Colonic mucosa (tissue), 4 donors: Measurements from ENCODE around the gene TPCN1. TPM values are rescaled to one million over a fixed set of nuclear protein-coding genes. Genes with fewer than 3 reads are reported as not detected.

ENCODE experiments used
- DNase-seq: peaks from one replicate; pipeline ENCODE4 v3.0.0-alpha.2; 2020
- H3K27ac ChIP-seq: fragments of 200-600 bp; one replicate; pipeline ENCODE4 v1.8.0; 2021
- H3K27me3 ChIP-seq: fragments of 200-600 bp; one replicate; pipeline ENCODE4 v1.8.0; 2021
- H3K36me3 ChIP-seq: fragments of 200-600 bp; one replicate; pipeline ENCODE4 v1.8.0; 2021
- H3K4me1 ChIP-seq: fragments of 200-600 bp; one replicate; pipeline ENCODE4 v1.8.0; 2021; ENCODE audit warnings: mild to moderate bottlenecking
- H3K4me3 ChIP-seq: fragments of 200-600 bp; one replicate; pipeline ENCODE4 v1.8.0; 2021
- H3K9ac ChIP-seq, 2 donors: one replicate each; pipeline ENCODE4 v1.7.0; 2013; ENCODE audit warnings: control low read depth in 2 of 2, low read depth in 2 of 2, low read length in 2 of 2
- H3K9me3 ChIP-seq: fragments of 200-600 bp; one replicate; pipeline ENCODE4 v1.8.0; 2021
- intact Hi-C: fragments of 100-400 bp; cut with DNase I; formaldehyde crosslinking; loops from one replicate; pipeline ENCODE4 v1.14.1; 2022
- total RNA-seq, 2 donors: library from RNA; stranded (reverse); fragmentation: NEBNext Ultra II Directional in 1 of 2; extraction: Animal tissue kit (Norgen Biotek cat#: 25700) in 1 of 2; gene quantifications; one replicate each; pipeline ENCODE4 v1.2.1, GENCODE V29; 2021
- TF ChIP-seq, protein P1 (sequence below): fragments of 200-600 bp; IDR thresholded peaks from one replicate; pipeline ENCODE4 v1.8.0; 2022; ENCODE audit warnings: antibody characterized with exemption, mild to moderate bottlenecking
- donor health status: healthy.
- donor health status: DM: no; HTN: no; CAD: no.
- donor health status: DM: no; HTN: no; CAD: no.

Gene TPCN1
- total RNA-seq, 2 donors from 2014 or later = 55.5 to 85.6 TPM

DNA sequence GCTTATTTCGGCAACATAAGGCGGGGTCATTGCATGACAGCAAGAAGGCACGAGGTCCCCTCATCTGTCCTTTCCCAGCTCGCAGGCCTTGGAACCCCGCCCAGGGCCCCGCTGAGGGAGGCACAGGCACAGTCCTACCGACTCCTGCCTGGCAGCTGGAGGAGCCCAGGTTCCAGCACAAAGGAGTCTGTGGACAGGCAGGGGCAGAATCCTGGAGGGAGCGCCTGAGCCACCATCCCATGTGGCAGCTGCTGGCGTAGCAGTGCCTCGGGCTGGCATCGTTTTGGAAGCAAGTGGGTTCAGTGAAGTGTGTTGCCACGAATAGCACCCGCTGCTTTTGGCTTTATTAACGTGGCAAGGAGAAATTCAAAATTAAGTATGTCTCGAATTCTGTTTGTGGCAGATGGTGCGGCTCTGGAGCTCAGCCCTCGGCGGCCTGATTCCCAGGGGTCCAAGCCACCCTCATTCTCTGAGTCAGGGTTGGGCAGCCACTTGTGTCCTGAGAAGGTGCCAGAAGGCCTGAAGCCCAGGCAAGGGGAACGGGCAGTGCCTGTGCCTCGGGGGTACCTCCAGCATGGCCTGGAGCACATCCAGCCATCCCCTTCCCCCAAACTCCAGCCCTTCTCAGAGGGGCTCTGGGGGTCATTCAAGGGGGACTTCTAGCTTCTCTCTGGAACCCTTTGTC lies 77.7 kb downstream of the TPCN1 start:
- DNase-seq = peak; percentile 42
- no peaks in the 10 kb centered on the region for H3K4me1 ChIP-seq
- H3K9ac ChIP-seq = no peak overlapping the region
- intact Hi-C loops = no loop called here
- TF ChIP-seq, protein P1, sequence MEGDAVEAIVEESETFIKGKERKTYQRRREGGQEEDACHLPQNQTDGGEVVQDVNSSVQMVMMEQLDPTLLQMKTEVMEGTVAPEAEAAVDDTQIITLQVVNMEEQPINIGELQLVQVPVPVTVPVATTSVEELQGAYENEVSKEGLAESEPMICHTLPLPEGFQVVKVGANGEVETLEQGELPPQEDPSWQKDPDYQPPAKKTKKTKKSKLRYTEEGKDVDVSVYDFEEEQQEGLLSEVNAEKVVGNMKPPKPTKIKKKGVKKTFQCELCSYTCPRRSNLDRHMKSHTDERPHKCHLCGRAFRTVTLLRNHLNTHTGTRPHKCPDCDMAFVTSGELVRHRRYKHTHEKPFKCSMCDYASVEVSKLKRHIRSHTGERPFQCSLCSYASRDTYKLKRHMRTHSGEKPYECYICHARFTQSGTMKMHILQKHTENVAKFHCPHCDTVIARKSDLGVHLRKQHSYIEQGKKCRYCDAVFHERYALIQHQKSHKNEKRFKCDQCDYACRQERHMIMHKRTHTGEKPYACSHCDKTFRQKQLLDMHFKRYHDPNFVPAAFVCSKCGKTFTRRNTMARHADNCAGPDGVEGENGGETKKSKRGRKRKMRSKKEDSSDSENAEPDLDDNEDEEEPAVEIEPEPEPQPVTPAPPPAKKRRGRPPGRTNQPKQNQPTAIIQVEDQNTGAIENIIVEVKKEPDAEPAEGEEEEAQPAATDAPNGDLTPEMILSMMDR = no peak
- no peaks in the 10 kb centered on the region for H3K36me3 ChIP-seq
- H3K27ac ChIP-seq = peak overlapping the region; percentile 8
- H3K9me3 ChIP-seq = no peaks in the 10 kb centered on the region
- H3K4me3 ChIP-seq = no peak overlapping the region
- H3K27me3 ChIP-seq = no peaks in the 10 kb centered on the region

DNA sequence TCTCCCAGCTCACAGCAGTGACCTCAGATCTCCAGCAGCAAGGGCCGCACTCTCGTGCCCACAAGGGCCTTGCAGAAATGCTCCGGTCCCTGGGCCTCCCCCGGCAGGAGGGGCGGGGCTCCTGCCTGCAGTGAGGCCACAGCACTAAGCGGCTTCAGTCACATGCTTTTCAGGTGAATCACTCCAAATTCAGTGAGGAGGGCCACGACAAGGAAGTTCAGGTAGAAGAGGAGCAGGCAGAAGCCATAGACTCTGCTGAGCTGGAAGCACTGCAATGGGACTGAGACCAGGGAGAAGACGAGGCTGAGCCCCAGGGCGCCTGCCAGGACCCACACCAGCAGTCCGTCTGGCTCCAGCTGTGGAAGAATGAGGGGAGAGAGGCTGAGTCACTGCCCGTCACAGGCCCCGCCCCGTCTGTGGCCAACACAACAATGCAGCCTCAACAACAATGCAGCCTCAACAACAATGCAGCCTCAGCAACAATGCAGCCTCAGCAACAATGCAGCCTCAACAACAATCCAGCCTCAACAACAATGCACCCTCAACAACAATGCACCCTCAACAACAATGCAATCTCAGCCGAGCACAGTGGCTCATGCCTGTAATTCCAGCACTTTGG lies 78.5 kb downstream of the TPCN1 start:
- Histone ChIP-seq H3K27ac (peak overlapping the region; percentile 8), H3K4me3 (no peak overlapping the region), H3K36me3 (peaks cover 6% of the 10 kb centered on the region), H3K4me1 (no peaks in the 10 kb centered on the region), H3K9me3 (no peaks in the 10 kb centered on the region), H3K27me3 (no peaks in the 10 kb centered on the region), H3K9ac (no peak overlapping the region)
- TF ChIP-seq, protein P1 = no peak
- DNase-seq = peak; percentile 33
- intact Hi-C loops = loop anchor here (10.0 kb wide), 1 partner anchor 105 kb away; no protein-coding TSS in a partner anchor

DNA sequence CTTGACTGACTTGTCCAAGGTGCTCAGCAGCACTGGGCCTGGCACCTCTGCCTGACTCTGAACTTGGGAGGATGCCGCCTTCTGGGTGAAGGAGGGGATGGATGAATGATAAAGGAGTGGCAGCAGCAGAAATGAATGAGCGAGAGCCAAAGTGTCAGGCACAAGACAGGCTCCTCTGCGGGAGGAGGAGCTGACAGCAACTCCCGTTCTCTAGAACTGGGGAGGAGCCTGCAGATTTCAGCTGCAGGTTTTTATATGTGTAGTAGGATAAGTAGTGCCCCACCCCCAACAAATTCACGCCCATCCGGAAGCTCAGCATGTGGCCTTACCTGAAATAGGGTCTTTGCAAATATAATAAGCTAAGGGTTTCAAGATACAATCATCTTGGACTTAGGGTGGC lies 80.5 kb downstream of the TPCN1 start:
- peaks cover 7% of the 10 kb centered on the region for H3K36me3 ChIP-seq
- no peak overlapping the region for H3K4me3 ChIP-seq
- no peak overlapping the region for H3K9ac ChIP-seq
- no peaks in the 10 kb centered on the region for H3K4me1 ChIP-seq
- H3K27me3 ChIP-seq = no peaks in the 10 kb centered on the region
- H3K9me3 ChIP-seq = no peaks in the 10 kb centered on the region
- TF ChIP-seq, protein P1 = no peak
- intact Hi-C loops = loop anchor here (10.0 kb wide), 1 partner anchor 107 kb away; no protein-coding TSS in a partner anchor
- H3K27ac ChIP-seq = no peak overlapping the region
- DNase-seq = no peak

DNA sequence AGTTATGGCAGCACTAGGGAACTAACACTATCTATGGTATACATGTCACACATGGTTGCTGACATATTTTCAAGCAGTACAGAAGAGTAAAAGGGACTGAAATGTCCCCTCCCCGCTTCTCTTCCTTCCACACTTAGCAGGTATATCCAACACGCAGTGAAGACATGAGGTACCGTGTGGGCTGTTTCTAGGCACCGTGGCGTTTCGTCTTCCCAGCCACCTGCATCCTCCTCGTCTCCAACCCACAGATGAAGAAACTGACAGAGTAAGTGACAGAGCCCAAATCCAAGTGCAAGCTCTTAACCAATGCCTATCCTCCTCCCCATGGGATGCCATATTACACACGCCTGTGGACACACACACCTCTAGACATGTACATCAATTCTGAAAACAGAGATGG lies 81.2 kb downstream of the TPCN1 start:
- Histone ChIP-seq H3K27me3 (no peaks in the 10 kb centered on the region), H3K4me3 (no peak overlapping the region), H3K9me3 (no peaks in the 10 kb centered on the region), H3K27ac (no peak overlapping the region), H3K9ac (no peak overlapping the region), H3K4me1 (no peaks in the 10 kb centered on the region), H3K36me3 (peaks cover 7% of the 10 kb centered on the region)
- TF ChIP-seq, protein P1 = no peak
- intact Hi-C loops = loop anchor here (10.0 kb wide), 1 partner anchor 108 kb away; no protein-coding TSS in a partner anchor
- no peak for DNase-seq

DNA sequence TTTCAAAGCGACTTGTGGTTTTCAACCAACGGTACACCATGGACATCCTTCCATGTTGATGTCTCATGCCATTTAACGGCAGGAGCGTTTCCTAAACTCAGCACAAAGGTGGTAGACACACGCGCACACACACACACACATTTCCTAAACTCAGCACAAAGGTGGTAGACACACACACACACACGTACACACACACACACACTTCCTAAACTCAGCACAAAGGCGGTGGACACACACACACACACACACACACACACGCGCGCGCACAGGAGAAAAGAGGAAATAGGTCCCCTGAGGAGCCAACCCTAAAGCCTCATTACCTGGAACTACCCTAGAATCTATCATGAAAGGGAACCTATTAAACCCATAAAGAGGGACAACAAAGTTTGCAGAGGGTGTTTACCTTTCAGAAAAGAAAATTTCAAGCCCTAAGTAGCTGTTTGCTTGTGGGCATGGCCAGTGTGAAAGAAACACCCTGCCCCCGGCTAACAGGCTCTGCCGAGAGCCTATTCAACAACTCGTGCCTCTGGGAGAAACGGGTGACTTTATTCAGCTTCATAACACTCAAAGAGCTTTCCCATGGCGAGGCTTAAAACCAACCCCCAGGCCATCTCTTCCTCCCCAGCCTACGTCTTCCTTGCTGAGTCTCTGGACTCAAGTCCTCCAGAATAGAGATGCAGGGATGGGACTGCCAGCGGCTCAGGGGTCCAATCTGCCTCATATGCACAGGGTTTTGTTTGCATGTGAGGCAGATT lies 81.8 kb downstream of the TPCN1 start:
- no peak overlapping the region for H3K27ac ChIP-seq
- intact Hi-C loops = loop anchor here (10.0 kb wide), 1 partner anchor 108 kb away; no protein-coding TSS in a partner anchor
- DNase-seq = no peak
- H3K4me1 ChIP-seq = no peaks in the 10 kb centered on the region
- TF ChIP-seq, protein P1 = no peak
- H3K9ac ChIP-seq = no peak overlapping the region
- peaks cover 7% of the 10 kb centered on the region for H3K36me3 ChIP-seq
- H3K27me3 ChIP-seq = no peaks in the 10 kb centered on the region
- H3K4me3 ChIP-seq = no peak overlapping the region
- H3K9me3 ChIP-seq = no peaks in the 10 kb centered on the region
